ENCODE data around the gene PRPF19. TPM values are rescaled to one million over a fixed set of nuclear protein-coding genes. Genes with fewer than 3 reads are reported as not detected.

PRPF19 gene
- total and polyA plus RNA-seq, 9 of the 15 experiments (the other 6 are each of a cell fraction or from before 2014, with no cell fraction given), result 9.4 to 212 (median 73.2) TPM

GRCh38 chr11:60857378-60858232 is 48.8 kb downstream of the PRPF19 start (continued):
- TF ChIP-seq PKNOX1 (IDR thresholded peaks at IDR 0.05) (no peak), SMARCE1 (IDR thresholded peaks at IDR 0.05) (peak; percentile 42; the same call in 1 of the 2 replicates), NCOA2 (IDR thresholded peaks at IDR 0.05; ENCODE audit: partially characterized antibody in 2 of 2) (no peak), TAL1 (IDR thresholded peaks at IDR 0.05) (no peak), GABPA (tag; conservative IDR thresholded peaks at IDR 0.05; ENCODE audit: low read depth) (no peak), MAFF (IDR thresholded peaks at IDR 0.05; ENCODE audit: low read length) (peak; percentile 43), POLR2G (IDR thresholded peaks at IDR 0.05; ENCODE audit: low read depth, low read length) (no peak), HLTF (IDR thresholded peaks at IDR 0.05) (peak; percentile 59; the same call in 1 of the 2 replicates), MAZ (CRISPR knock-in tag; conservative IDR thresholded peaks at IDR 0.05 in 1 of 2, IDR thresholded peaks at IDR 0.05 in 1 of 2) (no peak), C11orf30 (IDR thresholded peaks at IDR 0.05; ENCODE audit: low read depth) (peak; percentile 82), NUFIP1 (IDR thresholded peaks at IDR 0.05; ENCODE audit: partially characterized antibody) (no peak), STAT5A (IDR thresholded peaks at IDR 0.05; ENCODE audit: borderline replicate concordance, low read length) (no peak), PHF21A (IDR thresholded peaks at IDR 0.05; ENCODE audit: borderline replicate concordance, low read depth) (0 out of 2 replicates have a peak, but pooled peaks have one; percentile 9), ARID3B (CRISPR knock-in tag; IDR thresholded peaks at IDR 0.05; ENCODE audit: borderline replicate concordance) (no peak), ZNF232 (CRISPR knock-in tag; IDR thresholded peaks at IDR 0.05) (no peak), ZNF436 (CRISPR knock-in tag; IDR thresholded peaks at IDR 0.05) (no peak), ZNF431 (CRISPR knock-in tag; IDR thresholded peaks at IDR 0.05) (no peak), KDM1A (IDR thresholded peaks at IDR 0.05) (0 out of 4 replicates have a peak, but pooled peaks of 1 of the 2 experiments have one; percentile 53), ZNF316 (IDR thresholded peaks at IDR 0.05) (peak; percentile 75), SMARCA4 (IDR thresholded peaks at IDR 0.05) (peak; percentile 60; the same call in 1 of the 2 replicates), ATF3 (IDR thresholded peaks at IDR 0.05) (peak; percentile 70), ATF3 (CRISPR knock-in tag; conservative IDR thresholded peaks at IDR 0.05) (no peak), ZNF217 (CRISPR knock-in tag; IDR thresholded peaks at IDR 0.05) (no peak), ZNF253 (CRISPR knock-in tag; conservative IDR thresholded peaks at IDR 0.05) (no peak), THAP12 (CRISPR knock-in tag; IDR thresholded peaks at IDR 0.05) (no peak)
